Measurements from ENCODE around the gene TMEM220.

- TF ChIP-seq YY1 (IDR thresholded peaks at IDR 0.05; ENCODE audit: insufficient read depth, insufficient read length) (no peak), ZNF274 (IDR thresholded peaks at IDR 0.05; ENCODE audit: low read depth, low read length) (no peak), SUZ12 (IDR thresholded peaks at IDR 0.05; ENCODE audit: extremely low read depth, insufficient read depth, insufficient read length) (no peak)
Measured at GRCh38 chr17:10737168-10737622, 7.4 kb upstream of the TMEM220 start.

All from NT2/D1 (cell line).